ENCODE results near the gene CD28. TPM values are rescaled to one million over a fixed set of nuclear protein-coding genes. Genes with fewer than 3 reads are reported as not detected.

The CD28 gene
- total RNA-seq, 1 donor from 2014 or later, result 2.7 TPM

GRCh38 chr2:203685081-203685621 lies 21.3 kb upstream of the CD28 start:
- no peaks in the 10 kb centered on the region for H3K36me3 ChIP-seq
- H3K27me3 ChIP-seq, result no peaks in the 10 kb centered on the region
- no peak overlapping the region for H3K4me3 ChIP-seq
- H3K9me3 ChIP-seq, result no peaks in the 10 kb centered on the region
- H3K27ac ChIP-seq, result peak overlapping the region; percentile 49
- DNase-seq (ENCODE audit: extremely low spot score in 2 of 2), result no peak
- intact Hi-C loops (cut with DNase I), result no loop called here
- TF ChIP-seq POLR2A (IDR thresholded peaks at IDR 0.05), result no peak
- TF ChIP-seq CTCF (IDR thresholded peaks at IDR 0.05), result no peak
- no peak for TF ChIP-seq POLR2AphosphoS5 (IDR thresholded peaks at IDR 0.05; ENCODE audit: insufficient read depth in 1 of 2, low read depth in 1 of 2)
- peaks cover 51% of the 10 kb centered on the region for H3K4me1 ChIP-seq

- H3K4me1 ChIP-seq, result peaks cover 46% of the 10 kb centered on the region
Observed at GRCh38 chr2:203685789-203686420, 20.5 kb upstream of the CD28 start.

GRCh38 chr2:203687165-203687564 lies 19.3 kb upstream of the CD28 start:
- intact Hi-C loops (cut with DNase I), result no loop called here
- H3K9me3 ChIP-seq, result no peaks in the 10 kb centered on the region
- no peak for TF ChIP-seq CTCF (IDR thresholded peaks at IDR 0.05)
- no peak for TF ChIP-seq POLR2AphosphoS5 (IDR thresholded peaks at IDR 0.05; ENCODE audit: insufficient read depth in 1 of 2, low read depth in 1 of 2)
- no peak for TF ChIP-seq POLR2A (IDR thresholded peaks at IDR 0.05)
- H3K27me3 ChIP-seq, result no peaks in the 10 kb centered on the region
- no peak overlapping the region for H3K27ac ChIP-seq
- H3K4me1 ChIP-seq, result peaks cover 33% of the 10 kb centered on the region
- no peak overlapping the region for H3K4me3 ChIP-seq
- H3K36me3 ChIP-seq, result no peaks in the 10 kb centered on the region
- DNase-seq (ENCODE audit: extremely low spot score in 2 of 2), result no peak

More at GRCh38 chr2:203685789-203686420, 20.5 kb upstream of the CD28 start:
- TF ChIP-seq CTCF (IDR thresholded peaks at IDR 0.05), result no peak
- no peak for TF ChIP-seq POLR2A (IDR thresholded peaks at IDR 0.05)
- no peak for TF ChIP-seq POLR2AphosphoS5 (IDR thresholded peaks at IDR 0.05; ENCODE audit: insufficient read depth in 1 of 2, low read depth in 1 of 2)
- Histone ChIP-seq H3K36me3 (no peaks in the 10 kb centered on the region), H3K27ac (no peak overlapping the region), H3K27me3 (no peaks in the 10 kb centered on the region), H3K9me3 (no peaks in the 10 kb centered on the region), H3K4me3 (no peak overlapping the region)
- intact Hi-C loops (cut with DNase I), result no loop called here
- DNase-seq (ENCODE audit: extremely low spot score in 2 of 2), result no peak

- DNase-seq (ENCODE audit: extremely low spot score in 2 of 2), result no peak
- Histone ChIP-seq H3K4me3 (no peak overlapping the region), H3K36me3 (no peaks in the 10 kb centered on the region), H3K27ac (no peak overlapping the region), H3K9me3 (no peaks in the 10 kb centered on the region), H3K27me3 (no peaks in the 10 kb centered on the region), H3K4me1 (peaks cover 18% of the 10 kb centered on the region)
- TF ChIP-seq CTCF (IDR thresholded peaks at IDR 0.05) (no peak), POLR2A (IDR thresholded peaks at IDR 0.05) (no peak), POLR2AphosphoS5 (IDR thresholded peaks at IDR 0.05; ENCODE audit: insufficient read depth in 1 of 2, low read depth in 1 of 2) (no peak)
- intact Hi-C loops (cut with DNase I), result no loop called here
Observed at GRCh38 chr2:203688798-203689197, 17.6 kb upstream of the CD28 start.

GRCh38 chr2:203689426-203690116 lies 16.9 kb upstream of the CD28 start:
- TF ChIP-seq POLR2AphosphoS5 (IDR thresholded peaks at IDR 0.05; ENCODE audit: insufficient read depth in 1 of 2, low read depth in 1 of 2), result no peak
- TF ChIP-seq POLR2A (IDR thresholded peaks at IDR 0.05), result no peak
- no peak for TF ChIP-seq CTCF (IDR thresholded peaks at IDR 0.05)
- H3K27ac ChIP-seq, result no peak overlapping the region
- intact Hi-C loops (cut with DNase I), result no loop called here
- H3K4me1 ChIP-seq, result peaks cover 14% of the 10 kb centered on the region
- H3K27me3 ChIP-seq, result no peaks in the 10 kb centered on the region
- no peak for DNase-seq (ENCODE audit: extremely low spot score in 2 of 2)
- H3K36me3 ChIP-seq, result no peaks in the 10 kb centered on the region
- no peak overlapping the region for H3K4me3 ChIP-seq
- no peaks in the 10 kb centered on the region for H3K9me3 ChIP-seq

Measured in vagina (tissue), 2 donors.